Midbrain (tissue), 1 donor: Measurements from ENCODE around the gene KRTAP1-1.
"Not testable (repeated sequence)": the region's sequence is repeated elsewhere in the genome, so short reads cannot be mapped to it uniquely, and the experiment has no call there.

Source experiments
- DNase-seq: peaks from one replicate; lab custom pipeline; 2025; lab: John Stamatoyannopoulos, UW

KRTAP1-1 gene

GRCh38 chr17:41055130-41055529, 13.9 kb upstream of the KRTAP1-1 start, which contains the start of gene KRTAP2-2:
Gene KRTAP2-2, minus strand, starts transcription at chr17:41055230. Its CDS starts 19 bp downstream, at chr17:41055211.
- DNase-seq, result not testable (repeated sequence)

- not testable (repeated sequence) for DNase-seq
Observed at GRCh38 chr17:41054556-41054955, 13.3 kb upstream of the KRTAP1-1 start.

- no peak for DNase-seq
Observed at GRCh38 chr17:41054025-41054424, 12.8 kb upstream of the KRTAP1-1 start.

DNA sequence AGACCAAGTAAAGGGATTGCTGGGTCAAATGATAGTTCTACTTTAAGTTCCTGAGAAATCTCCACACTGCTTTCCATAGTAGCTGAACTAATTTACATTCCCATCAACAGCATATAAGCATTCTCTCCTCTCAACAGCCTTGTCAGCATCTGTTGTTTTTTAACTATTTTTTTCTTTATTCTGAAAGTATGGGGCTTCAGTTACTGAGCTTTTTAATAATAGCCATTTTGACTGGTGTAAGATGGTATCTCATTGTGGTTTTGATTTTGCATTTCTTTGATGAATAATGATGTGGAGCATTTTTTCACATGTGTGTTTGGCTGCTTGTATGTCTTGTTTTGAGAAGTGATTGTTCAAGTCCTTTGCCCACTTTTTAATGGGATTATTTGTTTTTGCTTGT, 11.3 kb upstream of the KRTAP1-1 start:
- no peak for DNase-seq

DNA sequence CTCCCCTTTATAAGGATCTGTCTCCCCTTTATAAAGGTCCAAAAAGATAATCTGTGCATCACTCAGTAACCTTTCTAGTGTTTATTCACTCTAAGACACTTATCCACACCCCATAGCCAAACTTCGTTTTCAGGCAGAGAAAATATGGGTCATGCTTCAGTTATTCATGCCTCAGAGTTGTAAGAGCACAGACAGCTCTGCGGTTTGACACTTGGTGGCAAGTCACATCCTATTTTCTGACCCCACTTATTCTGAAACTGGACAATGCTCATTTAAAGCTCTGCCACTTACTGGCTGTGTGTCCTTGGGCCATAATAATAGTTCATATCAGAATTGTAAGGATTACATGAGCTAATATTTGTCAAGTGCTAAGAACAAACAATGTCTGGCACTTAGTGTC, 7.9 kb upstream of the KRTAP1-1 start:
- DNase-seq, result no peak

DNA sequence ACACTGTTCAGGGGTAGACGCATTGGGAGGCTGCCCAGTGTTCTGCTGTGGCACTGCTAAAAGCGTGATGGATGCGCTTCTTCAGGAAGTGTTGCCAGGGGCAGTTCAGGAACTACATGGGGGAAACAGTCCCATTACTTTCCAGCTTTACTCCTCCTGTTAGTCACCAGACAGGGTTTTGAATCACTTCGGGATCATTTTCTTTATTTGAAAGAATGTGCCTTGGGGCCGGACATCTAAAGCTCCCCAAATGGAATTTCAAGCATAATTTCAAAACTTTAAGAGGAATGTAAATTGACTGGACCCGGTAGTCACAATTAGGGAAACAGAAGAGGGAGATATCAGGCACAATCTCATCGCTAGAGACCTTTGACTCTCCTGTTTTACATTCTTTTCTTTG, 7.2 kb upstream of the KRTAP1-1 start:
- no peak for DNase-seq

DNA sequence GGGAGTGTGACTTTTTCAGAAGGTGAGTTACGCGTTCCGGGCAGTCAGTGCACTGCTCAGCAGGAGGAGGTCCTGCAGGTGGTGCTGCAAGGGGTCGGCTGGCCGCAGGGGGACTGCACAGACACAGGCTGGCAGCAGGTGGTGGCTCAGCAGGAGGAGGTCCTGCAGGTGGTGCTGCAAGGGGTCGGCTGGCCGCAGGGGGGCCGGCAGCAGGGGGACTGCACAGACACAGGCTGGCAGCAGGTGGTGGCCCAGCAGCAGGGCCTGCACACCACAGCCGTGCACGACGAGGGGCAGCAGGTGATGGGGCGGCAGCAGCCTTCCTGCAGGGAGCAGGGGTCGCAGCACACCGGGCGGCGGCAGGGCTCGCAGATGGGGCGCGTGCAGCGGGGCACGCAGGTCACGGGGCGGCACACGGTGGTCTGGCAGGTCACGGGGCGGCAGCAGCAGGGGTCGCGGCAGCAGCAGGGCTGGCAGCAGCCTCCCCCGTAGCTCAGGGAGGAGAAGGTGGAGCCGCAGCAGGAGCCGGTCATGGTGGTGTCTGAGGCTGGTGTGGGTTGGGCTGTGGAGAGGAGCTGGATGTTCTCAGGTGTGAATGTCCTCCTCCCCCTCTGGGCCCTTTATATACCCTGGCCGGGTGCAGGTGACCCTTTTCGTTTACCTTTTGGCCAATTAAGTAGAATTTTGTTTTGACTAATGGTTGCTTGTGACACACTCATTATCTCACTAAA, 5.7 kb upstream of the KRTAP1-1 start, which contains the start of gene KRTAP2-1:
KRTAP2-1 (minus strand) TSS at position 582 of the 731 bp plus-strand sequence; CDS start at position 533, 49 bp downstream.
- not testable (repeated sequence) for DNase-seq

DNA sequence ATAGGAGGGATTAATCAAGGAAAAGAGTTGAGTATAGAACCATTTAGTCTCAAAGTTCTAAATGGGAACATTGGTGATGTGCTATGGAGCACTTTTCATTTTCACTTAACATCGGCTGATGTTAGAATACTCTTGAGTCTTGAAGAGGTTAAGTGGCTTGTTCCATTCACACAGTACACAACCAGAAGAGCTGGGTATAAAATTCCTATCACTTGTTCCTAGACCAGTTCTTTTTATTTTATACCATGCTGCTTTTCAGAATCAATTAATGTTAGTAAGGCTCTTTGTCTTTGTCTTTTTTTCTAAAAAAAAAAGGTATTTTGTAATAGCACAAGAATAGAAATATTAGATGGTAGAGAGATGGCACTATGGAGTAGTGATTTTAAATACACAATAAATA, 1.7 kb upstream of the KRTAP1-1 start:
- DNase-seq, result no peak

DNA sequence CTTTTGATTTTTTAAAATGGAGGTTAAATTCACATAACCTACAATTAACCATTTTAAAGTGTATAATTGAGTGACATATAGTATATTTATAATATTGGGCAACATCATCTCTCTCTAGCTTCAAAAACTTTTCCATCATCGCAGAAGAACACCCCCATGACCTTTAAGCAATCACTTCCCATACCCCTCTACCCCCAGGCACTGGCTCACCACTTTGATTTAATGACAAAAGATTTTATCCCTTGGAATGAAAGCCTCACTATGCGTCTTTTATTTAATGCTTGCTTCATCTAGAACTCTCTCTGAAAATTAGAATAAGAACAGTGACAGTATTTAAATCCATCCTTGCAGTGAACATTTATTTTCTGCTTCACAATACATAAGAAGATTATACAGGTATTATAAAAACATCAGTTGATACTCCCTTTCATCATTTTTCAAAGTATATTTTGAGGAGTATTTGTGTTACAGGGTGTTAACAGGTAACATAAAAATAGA, 3.3 kb downstream of the KRTAP1-1 start:
- DNase-seq, result no peak

GRCh38 chr17:41034346-41034935, 6.8 kb downstream of the KRTAP1-1 start, which contains the start of gene KRTAP1-3:
Gene KRTAP1-3, minus strand, starts transcription at chr17:41034874. Its CDS starts 53 bp downstream, at chr17:41034821.
- not testable (repeated sequence) for DNase-seq

DNA sequence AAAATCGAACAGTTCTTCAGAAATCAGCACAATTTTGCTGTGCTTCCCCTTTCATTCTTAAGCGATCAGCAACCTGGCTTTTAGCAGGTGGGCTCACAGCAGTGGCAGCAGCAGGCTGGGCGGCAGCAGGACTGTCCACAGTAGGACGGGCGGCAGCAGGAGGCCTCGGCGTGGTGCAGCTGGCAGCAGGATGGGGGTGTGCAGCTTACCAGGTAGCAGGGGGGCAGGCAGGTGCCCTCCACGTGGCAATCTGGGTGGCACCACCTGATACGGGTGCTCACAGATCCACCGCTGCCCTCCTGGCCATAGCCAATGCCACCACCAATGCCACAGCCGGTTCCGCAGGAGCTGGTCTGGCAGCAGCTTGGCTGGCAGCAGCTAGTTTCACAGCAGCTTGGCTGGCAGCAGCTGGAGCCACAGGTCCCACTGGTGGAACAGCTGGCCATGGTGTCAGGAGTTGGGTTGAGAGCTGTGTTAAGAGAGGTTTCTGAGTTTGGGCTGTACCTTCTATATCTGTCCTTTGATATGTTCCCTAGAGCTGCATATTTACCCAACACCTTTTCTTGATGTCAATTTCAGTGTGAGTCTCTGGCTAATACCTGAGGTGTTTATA, 11.5 kb downstream of the KRTAP1-1 start, which contains the start of gene KRTAP1-4:
KRTAP1-4 (minus strand) TSS at position 563 of the 613 bp plus-strand sequence; CDS start at position 446, 117 bp downstream.
- DNase-seq, result no peak

GRCh38 chr17:41026715-41027471, 14.4 kb downstream of the KRTAP1-1 start, which contains the start of gene KRTAP1-5:
Gene KRTAP1-5, minus strand, starts transcription at chr17:41027208. Its CDS starts 53 bp downstream, at chr17:41027155.
- no peak for DNase-seq

- no peak for DNase-seq
Observed at GRCh38 chr17:41024697-41025096, 16.6 kb downstream of the KRTAP1-1 start.

- DNase-seq, result no peak
Observed at GRCh38 chr17:41020336-41020735, 20.9 kb downstream of the KRTAP1-1 start.

DNA sequence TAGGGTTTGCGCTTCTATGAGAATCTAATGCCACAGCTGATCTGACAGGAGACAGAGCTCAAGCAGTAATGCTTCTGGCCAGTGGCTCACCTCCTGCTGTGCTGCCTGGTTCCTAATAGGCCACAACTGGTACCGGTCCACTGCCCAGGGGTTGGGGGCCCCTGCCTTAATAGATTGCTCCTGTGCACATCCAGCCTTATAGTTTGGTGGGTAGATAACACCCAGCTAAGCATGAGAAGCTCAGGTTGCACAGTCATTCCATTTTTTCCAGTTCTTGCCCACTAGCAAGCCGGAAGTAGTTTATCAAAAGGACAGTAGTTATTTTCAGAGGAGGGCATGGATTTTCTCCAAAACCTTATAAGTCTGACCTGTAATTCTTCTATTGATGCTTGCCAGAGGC, 21.8 kb downstream of the KRTAP1-1 start:
- DNase-seq, result no peak

GRCh38 chr17:41018541-41018940, 22.7 kb downstream of the KRTAP1-1 start:
- DNase-seq, result no peak

DNA sequence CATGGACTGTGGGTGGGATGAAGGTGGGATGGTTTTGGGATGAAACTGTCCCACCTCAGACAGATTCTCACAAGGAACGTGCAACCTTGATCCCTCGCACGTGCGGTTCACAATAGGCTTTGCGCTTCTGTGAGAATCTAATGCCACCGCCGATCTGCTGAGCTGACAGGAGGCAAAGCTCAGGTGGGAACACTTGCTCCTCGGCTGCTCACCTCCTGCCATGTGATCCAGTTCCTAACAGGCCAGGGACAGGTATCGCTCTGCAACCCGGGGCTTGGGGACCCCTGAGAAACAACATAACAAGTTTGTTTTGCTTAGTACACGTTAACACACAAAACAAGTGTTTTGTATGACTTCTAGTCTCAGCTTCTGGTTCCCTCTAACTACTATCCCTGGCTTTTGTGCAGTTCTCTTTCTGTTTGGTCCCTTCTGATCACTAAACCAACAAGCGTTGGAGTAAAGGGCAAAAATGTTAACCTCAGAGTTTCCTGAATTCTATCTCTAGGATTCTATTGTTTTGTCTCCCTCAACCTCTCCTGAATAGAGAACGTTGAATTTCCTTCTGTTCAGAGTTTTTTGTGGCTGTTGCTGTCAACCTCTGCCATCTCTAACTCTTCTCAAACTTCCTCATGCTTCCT, 24.6 kb downstream of the KRTAP1-1 start:
- DNase-seq, result no peak

- no peak for DNase-seq
Observed at GRCh38 chr17:41015454-41015853, 25.8 kb downstream of the KRTAP1-1 start.

DNA sequence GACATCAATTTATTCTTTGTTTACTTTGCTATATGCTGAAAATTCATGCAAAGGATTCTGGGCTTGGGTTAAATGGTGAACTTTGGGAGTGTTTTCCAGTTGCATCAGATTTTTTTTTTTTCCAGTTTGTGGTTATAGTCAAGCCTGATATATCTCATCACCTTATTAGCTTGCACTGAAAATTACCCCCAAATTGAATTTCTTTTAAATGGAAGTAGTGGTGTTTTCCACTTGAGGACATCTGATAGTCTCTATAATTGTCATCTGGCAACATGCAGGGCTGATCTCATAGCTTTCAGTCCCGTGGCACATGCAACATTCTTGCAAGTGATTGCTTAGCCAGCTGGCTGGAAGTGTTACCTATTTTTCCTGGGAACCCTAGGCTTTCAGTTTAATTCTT, 27.6 kb downstream of the KRTAP1-1 start:
- no peak for DNase-seq

DNA sequence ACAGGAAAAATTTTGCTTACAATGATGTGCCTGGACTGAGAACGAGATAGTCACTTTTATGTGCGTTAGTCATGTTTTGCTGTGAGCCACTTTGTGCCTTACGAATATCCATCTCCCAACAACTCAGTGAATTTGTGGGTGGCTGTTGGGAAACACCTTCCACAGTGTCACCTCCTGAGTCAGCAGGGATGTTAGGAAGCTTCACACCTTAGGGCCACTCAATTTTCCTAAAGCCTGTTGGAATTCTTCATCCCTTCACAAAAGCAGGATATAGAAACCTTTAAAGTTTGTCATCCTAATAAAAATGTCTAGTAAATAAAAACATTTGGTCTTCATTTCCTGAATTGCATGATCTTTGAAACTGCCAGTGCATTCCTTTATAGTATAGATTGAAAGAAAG, 28.1 kb downstream of the KRTAP1-1 start:
- DNase-seq, result no peak
